SK-N-SH treated with all-trans-retinoic acid at 6 μM for 48 hours (cell line): Measurements from ENCODE around the gene ANAPC15.

Experiments
- BACH2 ChIP-seq: fragments of 250-450 bp; sonication (Bioruptor Pico); IDR thresholded peaks from 2 replicates; pipeline ENCODE4 v1.9.0; 2021; ENCODE audit warnings: mild to moderate bottlenecking, borderline replicate concordance
- CREB5 ChIP-seq: fragments of 250-450 bp; sonication (Bioruptor Pico); IDR thresholded peaks from 2 replicates; pipeline ENCODE4 v1.5.1; 2020; ENCODE audit warnings: low read depth, mild to moderate bottlenecking, moderate library complexity
- SNAI2 ChIP-seq: fragments of 250-450 bp; sonication (Bioruptor Pico); IDR thresholded peaks from 2 replicates; pipeline ENCODE4 v1.5.0; 2020; ENCODE audit warnings: mild to moderate bottlenecking, moderate library complexity
- TSHZ2 ChIP-seq: fragments of 250-450 bp; sonication (Bioruptor Pico); IDR thresholded peaks from 2 replicates; pipeline ENCODE4 v1.5.0; 2020; ENCODE audit warnings: mild to moderate bottlenecking, moderate library complexity
- ZFP30 ChIP-seq: fragments of 450-650 bp; formaldehyde crosslinking; IDR thresholded peaks from 2 replicates; pipeline ENCODE4 v1.5.0; 2022; ENCODE audit warnings: mild to moderate bottlenecking, moderate library complexity

- no peak for TF ChIP-seq TSHZ2 (CRISPR knock-in tag)
- no peak for TF ChIP-seq SNAI2 (CRISPR knock-in tag)
- TF ChIP-seq BACH2 (CRISPR knock-in tag) = no peak
- no peak for TF ChIP-seq ZFP30 (CRISPR knock-in tag)
- no peak for TF ChIP-seq CREB5 (CRISPR knock-in tag)
These were observed 43.3 kb downstream of the ANAPC15 start for GRCh38 chr11:72069200-72069599.
